ENCODE measurements around the gene BCO1.

BCO1 gene

GRCh38 chr16:81321039-81321438 is 82.5 kb downstream of the BCO1 start:
- no peak for DNase-seq

- no peak for DNase-seq
These were observed 83.0 kb downstream of the BCO1 start for GRCh38 chr16:81321536-81321935.

- DNase-seq: no peak
These were observed 86.3 kb downstream of the BCO1 start for GRCh38 chr16:81324808-81325207.

GRCh38 chr16:81327011-81327410 is 88.5 kb downstream of the BCO1 start:
- DNase-seq: no peak

GRCh38 chr16:81327447-81328196 is 89.1 kb downstream of the BCO1 start:
- DNase-seq: no peak

- no peak for DNase-seq
These were observed 91.5 kb downstream of the BCO1 start for GRCh38 chr16:81329947-81330346.

GRCh38 chr16:81333356-81333755 is 94.9 kb downstream of the BCO1 start:
- DNase-seq: no peak

GRCh38 chr16:81335669-81336068 is 97.2 kb downstream of the BCO1 start:
- no peak for DNase-seq

- no peak for DNase-seq
These were observed 98.6 kb downstream of the BCO1 start for GRCh38 chr16:81337097-81337496.

Data from DMS79 treated with DMSO at 0.1 percent for 48 hours (cell line).